Testis (tissue), 3 donors: ENCODE results near the gene CCDC102A. TPM values are rescaled to one million over a fixed set of nuclear protein-coding genes. Genes with fewer than 3 reads are reported as not detected.

Experiments
- DNase-seq: peaks from one replicate; pipeline ENCODE4 v3.0.0-alpha.2; 2019
- H3K27ac ChIP-seq, 2 donors: fragments of 200-600 bp; sonication (generic); one replicate each; pipeline ENCODE4 v1.5.1; 2019
- H3K27me3 ChIP-seq: fragments of 200-600 bp; sonication (generic); one replicate; pipeline ENCODE4 v1.5.1; 2019
- H3K36me3 ChIP-seq: fragments of 200-600 bp; sonication (generic); one replicate; pipeline ENCODE4 v1.5.1; 2017; ENCODE audit warnings: low read depth; ENCODE audit errors: missing control alignments
- H3K4me1 ChIP-seq: fragments of 200-600 bp; sonication (generic); one replicate; pipeline ENCODE4 v1.5.1; 2019
- H3K4me3 ChIP-seq, 2 donors: fragments of 200-600 bp; sonication (generic); one replicate each; pipeline ENCODE4 v1.5.1; 2017 to 2019
- H3K9me3 ChIP-seq: fragments of 200-600 bp; sonication (generic); one replicate; pipeline ENCODE4 v1.5.1; 2017
- CTCF ChIP-seq, 3 experiments: fragments of 450-650 bp in 2 of 3; fragments of 200-600 bp in 1 of 3; sonication (generic) in 1 of 3; IDR thresholded peaks; one replicate each; pipeline ENCODE4 v1.5.1; 2016 to 2019; ENCODE audit warnings: antibody characterized with exemption in 3 of 3, mild to moderate bottlenecking in 2 of 3, moderate library complexity in 1 of 3
- POLR2A ChIP-seq: fragments of 450-650 bp; IDR thresholded peaks from one replicate; pipeline ENCODE4 v1.6.1; 2017; ENCODE audit warnings: antibody characterized with exemption, mild to moderate bottlenecking, moderate library complexity
- WGBS, 2 donors: methylation state at CpG; one replicate each; pipeline ENCODE4 v1.1.5; 2018; 5-methylcytosine and 5-hydroxymethylcytosine counted together
- intact Hi-C: fragments of 100-400 bp; cut with DNase I; formaldehyde crosslinking; loops from one replicate; pipeline ENCODE4 v1.15.1; 2023; ENCODE audit warnings: low total_unique reads
- polyA plus RNA-seq: library from polyadenylated mRNA; stranded (reverse); fragments of 350-450 nt; fragmentation: Illumina TruSeq; extraction: RNeasy Lipid Tissue Mini Kit (QIAGEN cat#74804); gene quantifications from one replicate; pipeline ENCODE4 v1.2.3, GENCODE V29; 2014; ENCODE audit warnings: low read depth, low replicate concordance; ENCODE audit not compliant: insufficient read depth
- total RNA-seq, 2 donors: library from RNA; depleted of rRNA; stranded (reverse); fragments of >200 nt; gene quantifications; one replicate each; pipeline ENCODE4 v1.2.3, GENCODE V29; 2016

The CCDC102A gene
- total and polyA plus RNA-seq, 3 donors from 2014 or later, result 7.7 to 16.7 (median 13.1) TPM

- H3K36me3 ChIP-seq, result no peaks in the 10 kb centered on the region
- 70 to 77% methylated on average over 10 of the region's 10 CpGs for WGBS, 2 donors
- H3K9me3 ChIP-seq, result no peaks in the 10 kb centered on the region
- no peak overlapping the region for H3K27ac ChIP-seq
- H3K27me3 ChIP-seq, result no peaks in the 10 kb centered on the region
- peaks cover 15% of the 10 kb centered on the region for H3K4me1 ChIP-seq
- intact Hi-C loops, result no loop called here
- no peak for TF ChIP-seq POLR2A
- no peak for TF ChIP-seq CTCF (IDR thresholded peaks at IDR 0.05)
- DNase-seq, result no peak
- no peak overlapping the region for H3K4me3 ChIP-seq
Measured at GRCh38 chr16:57539072-57539796, 2.9 kb upstream of the CCDC102A start.

GRCh38 chr16:57538235-57538721, 1.9 kb upstream of the CCDC102A start:
- no peaks in the 10 kb centered on the region for H3K9me3 ChIP-seq
- TF ChIP-seq POLR2A (no peak), CTCF (IDR thresholded peaks at IDR 0.05) (no peak)
- no peak overlapping the region for H3K4me3 ChIP-seq
- H3K27ac ChIP-seq, result no peak overlapping the region
- no peak for DNase-seq
- peaks cover 23% of the 10 kb centered on the region for H3K4me1 ChIP-seq
- no peaks in the 10 kb centered on the region for H3K27me3 ChIP-seq
- 61 to 74% methylated on average over 14 of the region's 14 CpGs for WGBS, 2 donors
- intact Hi-C loops, result no loop called here
- no peaks in the 10 kb centered on the region for H3K36me3 ChIP-seq

GRCh38 chr16:57537581-57538234, 1.3 kb upstream of the CCDC102A start:
- intact Hi-C loops, result no loop called here
- no peak overlapping the region for H3K4me3 ChIP-seq
- DNase-seq, result no peak

GRCh38 chr16:57537194-57537505, 779 bp upstream of the CCDC102A start:
- H3K4me3 ChIP-seq, result peak overlapping the region; percentile 72 to 84
- intact Hi-C loops, result no loop called here
- 17 to 22% methylated on average over 8 of the region's 8 CpGs for WGBS, 2 donors
- no peak for DNase-seq
- no peaks in the 10 kb centered on the region for H3K9me3 ChIP-seq
- no peaks in the 10 kb centered on the region for H3K27me3 ChIP-seq
- no peaks in the 10 kb centered on the region for H3K36me3 ChIP-seq
- no peak for TF ChIP-seq CTCF (IDR thresholded peaks at IDR 0.05)
- no peak for TF ChIP-seq POLR2A
- H3K4me1 ChIP-seq, result peaks cover 33% of the 10 kb centered on the region
- peak overlapping the region in 1 of 2 donors; percentile 61 for H3K27ac ChIP-seq

More at GRCh38 chr16:57537581-57538234, 1.3 kb upstream of the CCDC102A start:
- TF ChIP-seq POLR2A, result no peak
- TF ChIP-seq CTCF (IDR thresholded peaks at IDR 0.05), result no peak
- WGBS, 2 donors, result 46 to 57% methylated on average over 10 of the region's 10 CpGs
- Histone ChIP-seq H3K27me3 (no peaks in the 10 kb centered on the region), H3K4me1 (peaks cover 29% of the 10 kb centered on the region), H3K9me3 (no peaks in the 10 kb centered on the region), H3K27ac (no peak overlapping the region), H3K36me3 (no peaks in the 10 kb centered on the region)
